K562 (cell line): Measurements from ENCODE around the gene CTSL. TPM values are rescaled to one million over a fixed set of nuclear protein-coding genes. Genes with fewer than 3 reads are reported as not detected.
A peak's percentile ranks its signal among the peaks of the same experiment; 100 is the strongest.

Source experiments
- DEAF1 ChIP-seq: fragments of 450-650 bp; formaldehyde crosslinking; IDR thresholded peaks from 2 replicates; pipeline ENCODE4 v1.4.0; 2020; ENCODE audit warnings: mild to moderate bottlenecking, moderate library complexity
- polyA plus RNA-seq, 8 experiments: library from polyadenylated mRNA; depleted of rRNA in 4 of 8; stranded (reverse) in 5 of 8; unstranded in 3 of 8; fragments of >200 nt; fragmentation: Nextera tagmentation in 2 of 8; fragmentation: Illumina TruSeq in 1 of 8; extraction: Ambion mirVana in 2 of 8; extraction: Trizol in 1 of 8; gene quantifications; 2 replicates each; pipeline versions ENCODE4 v1.2.1 to v1.2.3, GENCODE V29; 2011 to 2014; ENCODE audit warnings: inconsistent platforms in 1 of 8, missing spikeins in 1 of 8
- total RNA-seq, 7 experiments: library from RNA; depleted of rRNA in 6 of 7; stranded (reverse); fragments of >200 nt in 6 of 7; fragmentation: Illumina TruSeq in 2 of 7; extraction: Trizol in 2 of 7; gene quantifications; 2 replicates each; pipeline versions ENCODE4 v1.2.1 to v1.2.3, GENCODE V29; 2011 to 2021; ENCODE audit warnings: low replicate concordance in 1 of 7
- TF ChIP-seq, protein P1 (sequence below), 2 experiments: fragments of 450-650 bp; formaldehyde crosslinking in 1 of 2; IDR thresholded peaks; 2 replicates each; pipeline versions ENCODE4 v1.4.0 to v1.6.1; 2014 to 2020; ENCODE audit warnings: mild to moderate bottlenecking in 2 of 2, borderline replicate concordance in 1 of 2, low read depth in 1 of 2

CTSL gene
- total and polyA plus RNA-seq, 9 of the 15 experiments (the other 6 are each of a cell fraction or from before 2014, with no cell fraction given): 55.9 to 165 (median 93.7) TPM

- TF ChIP-seq, protein P1, sequence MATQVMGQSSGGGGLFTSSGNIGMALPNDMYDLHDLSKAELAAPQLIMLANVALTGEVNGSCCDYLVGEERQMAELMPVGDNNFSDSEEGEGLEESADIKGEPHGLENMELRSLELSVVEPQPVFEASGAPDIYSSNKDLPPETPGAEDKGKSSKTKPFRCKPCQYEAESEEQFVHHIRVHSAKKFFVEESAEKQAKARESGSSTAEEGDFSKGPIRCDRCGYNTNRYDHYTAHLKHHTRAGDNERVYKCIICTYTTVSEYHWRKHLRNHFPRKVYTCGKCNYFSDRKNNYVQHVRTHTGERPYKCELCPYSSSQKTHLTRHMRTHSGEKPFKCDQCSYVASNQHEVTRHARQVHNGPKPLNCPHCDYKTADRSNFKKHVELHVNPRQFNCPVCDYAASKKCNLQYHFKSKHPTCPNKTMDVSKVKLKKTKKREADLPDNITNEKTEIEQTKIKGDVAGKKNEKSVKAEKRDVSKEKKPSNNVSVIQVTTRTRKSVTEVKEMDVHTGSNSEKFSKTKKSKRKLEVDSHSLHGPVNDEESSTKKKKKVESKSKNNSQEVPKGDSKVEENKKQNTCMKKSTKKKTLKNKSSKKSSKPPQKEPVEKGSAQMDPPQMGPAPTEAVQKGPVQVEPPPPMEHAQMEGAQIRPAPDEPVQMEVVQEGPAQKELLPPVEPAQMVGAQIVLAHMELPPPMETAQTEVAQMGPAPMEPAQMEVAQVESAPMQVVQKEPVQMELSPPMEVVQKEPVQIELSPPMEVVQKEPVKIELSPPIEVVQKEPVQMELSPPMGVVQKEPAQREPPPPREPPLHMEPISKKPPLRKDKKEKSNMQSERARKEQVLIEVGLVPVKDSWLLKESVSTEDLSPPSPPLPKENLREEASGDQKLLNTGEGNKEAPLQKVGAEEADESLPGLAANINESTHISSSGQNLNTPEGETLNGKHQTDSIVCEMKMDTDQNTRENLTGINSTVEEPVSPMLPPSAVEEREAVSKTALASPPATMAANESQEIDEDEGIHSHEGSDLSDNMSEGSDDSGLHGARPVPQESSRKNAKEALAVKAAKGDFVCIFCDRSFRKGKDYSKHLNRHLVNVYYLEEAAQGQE (IDR thresholded peaks at IDR 0.05; ENCODE audit: borderline replicate concordance): peak; percentile 48; the same call in 1 of the 2 replicates
- TF ChIP-seq, protein P1 (CRISPR knock-in tag; IDR thresholded peaks at IDR 0.05; ENCODE audit: low read depth): no peak
- peak; percentile 40; the same call in 1 of the 2 replicates for TF ChIP-seq DEAF1
These were observed 47.1 kb upstream of the CTSL start (continued) for GRCh38 chr9:87678650-87679355.
